ENCODE measurements around the gene KIAA1328.

KIAA1328 gene

GRCh38 chr18:36942264-36942663 is 113.3 kb downstream of the KIAA1328 start:
- Mint-ChIP-seq H3K9me3 (peaks cover 20% of the 10 kb centered on the region), H3K4me3 (no peak overlapping the region), H3K27ac (no peak overlapping the region), H3K4me1 (peaks cover 7% of the 10 kb centered on the region), H3K27me3 (ENCODE audit: low read depth) (no peaks in the 10 kb centered on the region), H3K36me3 (ENCODE audit: low read depth) (peaks cover 18% of the 10 kb centered on the region)
- TF ChIP-seq, protein P1, sequence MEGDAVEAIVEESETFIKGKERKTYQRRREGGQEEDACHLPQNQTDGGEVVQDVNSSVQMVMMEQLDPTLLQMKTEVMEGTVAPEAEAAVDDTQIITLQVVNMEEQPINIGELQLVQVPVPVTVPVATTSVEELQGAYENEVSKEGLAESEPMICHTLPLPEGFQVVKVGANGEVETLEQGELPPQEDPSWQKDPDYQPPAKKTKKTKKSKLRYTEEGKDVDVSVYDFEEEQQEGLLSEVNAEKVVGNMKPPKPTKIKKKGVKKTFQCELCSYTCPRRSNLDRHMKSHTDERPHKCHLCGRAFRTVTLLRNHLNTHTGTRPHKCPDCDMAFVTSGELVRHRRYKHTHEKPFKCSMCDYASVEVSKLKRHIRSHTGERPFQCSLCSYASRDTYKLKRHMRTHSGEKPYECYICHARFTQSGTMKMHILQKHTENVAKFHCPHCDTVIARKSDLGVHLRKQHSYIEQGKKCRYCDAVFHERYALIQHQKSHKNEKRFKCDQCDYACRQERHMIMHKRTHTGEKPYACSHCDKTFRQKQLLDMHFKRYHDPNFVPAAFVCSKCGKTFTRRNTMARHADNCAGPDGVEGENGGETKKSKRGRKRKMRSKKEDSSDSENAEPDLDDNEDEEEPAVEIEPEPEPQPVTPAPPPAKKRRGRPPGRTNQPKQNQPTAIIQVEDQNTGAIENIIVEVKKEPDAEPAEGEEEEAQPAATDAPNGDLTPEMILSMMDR (IDR thresholded peaks at IDR 0.05; ENCODE audit: unreplicated experiment in 3 of 3): peak; percentile 29 to 69 (median 36)

DNA sequence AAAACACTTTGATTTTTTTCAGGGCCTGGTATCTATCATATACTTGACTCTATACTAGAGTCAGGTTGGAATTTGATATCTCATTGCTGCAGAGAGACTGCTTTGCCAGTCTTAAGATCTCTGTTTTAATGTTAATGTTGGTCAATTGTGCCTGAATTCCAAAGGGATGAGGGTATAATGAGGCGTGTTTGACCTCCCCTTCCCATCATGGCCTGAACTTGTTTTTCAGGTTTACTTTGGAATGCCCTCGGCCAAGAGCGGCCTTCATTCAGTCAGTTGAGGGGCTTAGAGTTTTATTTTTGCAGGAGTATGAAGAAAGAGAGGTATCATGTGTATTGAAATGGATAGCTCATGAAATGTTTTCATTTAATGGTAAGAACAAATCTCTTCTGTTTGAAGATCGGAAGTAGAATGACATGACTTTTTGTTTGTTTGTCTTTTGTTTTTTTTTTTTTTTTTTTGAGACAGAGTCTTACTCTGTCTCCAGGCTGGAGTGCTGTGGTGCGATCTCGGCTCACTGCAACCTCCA is 119.0 kb downstream of the KIAA1328 start:
- Mint-ChIP-seq H3K9me3 (no peaks in the 10 kb centered on the region), H3K27ac (no peak overlapping the region), H3K4me1 (no peaks in the 10 kb centered on the region), H3K36me3 (ENCODE audit: low read depth) (peaks cover 4% of the 10 kb centered on the region), H3K4me3 (no peak overlapping the region), H3K27me3 (ENCODE audit: low read depth) (no peaks in the 10 kb centered on the region)
- TF ChIP-seq, protein P1 (IDR thresholded peaks at IDR 0.05; ENCODE audit: unreplicated experiment in 3 of 3): no peak

- Mint-ChIP-seq H3K27me3 (ENCODE audit: low read depth) (no peaks in the 10 kb centered on the region), H3K36me3 (ENCODE audit: low read depth) (peaks cover 4% of the 10 kb centered on the region), H3K9me3 (no peaks in the 10 kb centered on the region), H3K4me1 (no peaks in the 10 kb centered on the region), H3K27ac (no peak overlapping the region), H3K4me3 (no peak overlapping the region)
- TF ChIP-seq, protein P1 (IDR thresholded peaks at IDR 0.05; ENCODE audit: unreplicated experiment in 3 of 3): no peak
These were observed 121.4 kb downstream of the KIAA1328 start for GRCh38 chr18:36950282-36950681.

DNA sequence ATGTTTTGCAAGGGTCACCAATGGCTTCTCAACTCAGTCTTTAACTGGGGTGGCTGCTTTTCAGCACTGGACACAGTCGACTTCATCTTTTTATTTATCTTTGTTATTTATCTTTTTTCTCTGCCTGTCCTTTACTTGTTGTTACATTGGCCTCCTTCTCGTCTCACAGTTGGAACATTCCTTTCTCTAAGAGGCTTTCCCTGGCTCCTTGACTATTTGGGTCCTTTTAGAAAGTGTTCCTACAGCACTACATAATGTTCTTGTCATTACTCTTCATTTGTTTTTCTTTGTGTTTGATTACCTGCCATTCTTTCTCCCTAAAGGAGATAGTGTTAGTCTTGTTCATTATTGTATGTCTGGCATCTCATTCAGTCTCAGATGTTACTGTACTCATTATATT is 122.0 kb downstream of the KIAA1328 start:
- H3K27me3 Mint-ChIP-seq (ENCODE audit: low read depth): no peaks in the 10 kb centered on the region
- TF ChIP-seq, protein P1 (IDR thresholded peaks at IDR 0.05; ENCODE audit: unreplicated experiment in 3 of 3): no peak
- peaks cover 4% of the 10 kb centered on the region for H3K36me3 Mint-ChIP-seq (ENCODE audit: low read depth)
- no peaks in the 10 kb centered on the region for H3K4me1 Mint-ChIP-seq
- no peaks in the 10 kb centered on the region for H3K9me3 Mint-ChIP-seq
- H3K4me3 Mint-ChIP-seq: no peak overlapping the region
- no peak overlapping the region for H3K27ac Mint-ChIP-seq

GRCh38 chr18:36953047-36953446 is 124.1 kb downstream of the KIAA1328 start:
- no peaks in the 10 kb centered on the region for H3K27me3 Mint-ChIP-seq (ENCODE audit: low read depth)
- H3K36me3 Mint-ChIP-seq (ENCODE audit: low read depth): peaks cover 9% of the 10 kb centered on the region
- no peak overlapping the region for H3K4me3 Mint-ChIP-seq
- TF ChIP-seq, protein P1 (IDR thresholded peaks at IDR 0.05; ENCODE audit: unreplicated experiment in 3 of 3): no peak
- no peaks in the 10 kb centered on the region for H3K4me1 Mint-ChIP-seq
- no peaks in the 10 kb centered on the region for H3K9me3 Mint-ChIP-seq
- H3K27ac Mint-ChIP-seq: no peak overlapping the region

DNA sequence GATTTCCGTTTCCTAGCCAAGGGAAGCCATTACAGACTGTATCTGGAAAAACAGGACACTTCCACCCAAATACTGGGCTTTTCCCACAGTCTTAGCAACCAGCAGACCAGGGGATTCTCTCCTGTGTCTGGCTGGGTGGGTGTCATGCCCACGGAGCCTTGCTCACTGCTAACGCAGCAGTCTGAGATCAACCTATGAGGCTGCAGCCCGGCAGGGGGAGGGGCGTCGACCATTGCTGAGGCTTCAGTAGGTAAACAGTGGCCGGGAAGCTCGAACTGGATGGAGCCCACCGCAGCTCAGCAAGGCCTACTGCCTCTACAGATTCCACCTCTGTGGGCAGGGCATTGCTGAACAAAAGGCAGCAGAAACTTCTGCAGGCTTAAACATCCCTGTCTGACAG is 131.1 kb downstream of the KIAA1328 start:
- H3K36me3 Mint-ChIP-seq (ENCODE audit: low read depth): peaks cover 42% of the 10 kb centered on the region
- no peaks in the 10 kb centered on the region for H3K27me3 Mint-ChIP-seq (ENCODE audit: low read depth)
- TF ChIP-seq, protein P1 (IDR thresholded peaks at IDR 0.05; ENCODE audit: unreplicated experiment in 3 of 3): no peak
- peaks cover 12% of the 10 kb centered on the region for H3K9me3 Mint-ChIP-seq
- no peak overlapping the region for H3K27ac Mint-ChIP-seq
- no peaks in the 10 kb centered on the region for H3K4me1 Mint-ChIP-seq
- no peak overlapping the region for H3K4me3 Mint-ChIP-seq
